ENCODE measurements around the gene LILRA6. TPM values are rescaled to one million over a fixed set of nuclear protein-coding genes. Genes with fewer than 3 reads are reported as not detected.

The LILRA6 gene
- total and polyA plus RNA-seq, 2 of the 13 experiments (the other 11 are each of a cell fraction or from before 2014, with no cell fraction given), result not detected

DNA sequence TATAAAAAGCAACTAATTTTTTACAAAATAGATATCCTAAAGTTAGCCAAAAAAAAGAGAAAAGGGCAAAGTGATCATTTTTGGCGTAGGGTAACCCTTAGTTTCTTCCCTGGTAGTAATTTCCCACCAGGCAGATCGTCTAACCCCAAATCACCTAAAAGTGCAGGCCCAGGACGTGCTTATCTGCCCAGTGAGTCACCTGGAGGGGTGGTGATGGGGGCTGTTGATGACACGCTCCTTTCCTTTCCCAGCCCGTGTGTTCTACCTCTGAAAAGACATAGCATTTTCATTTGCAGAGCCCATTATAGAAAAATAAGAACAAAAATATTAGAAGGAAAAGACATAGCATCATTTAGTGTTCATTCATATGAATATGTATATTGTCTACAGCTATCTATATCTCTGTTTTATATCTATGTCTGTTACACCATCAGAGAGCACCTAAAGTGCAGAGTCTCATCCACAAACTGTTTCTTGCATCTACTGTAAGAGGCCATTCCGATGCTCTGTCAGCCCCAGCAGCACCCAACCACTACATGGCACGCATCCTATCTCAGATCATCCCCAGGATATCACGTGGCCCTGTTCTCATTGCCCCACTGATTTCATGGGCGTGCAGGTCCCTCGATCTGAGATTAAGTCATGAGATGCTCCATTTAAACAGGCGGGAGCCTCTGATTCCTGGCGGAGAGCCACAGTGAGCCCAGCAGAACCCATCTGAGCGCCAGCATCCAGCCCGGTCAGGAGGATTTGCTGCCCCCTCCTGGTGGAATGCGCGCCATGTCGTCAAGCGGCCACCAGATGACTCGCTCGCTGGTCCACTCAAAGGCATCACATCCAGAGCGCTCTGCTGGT lies 11.3 kb downstream of the LILRA6 start (continued):
- TF ChIP-seq POGZ (CRISPR knock-in tag; IDR thresholded peaks at IDR 0.05) (no peak), ZNF737 (CRISPR knock-in tag; IDR thresholded peaks at IDR 0.05; ENCODE audit: borderline replicate concordance) (no peak), ZNF616 (CRISPR knock-in tag; IDR thresholded peaks at IDR 0.05; ENCODE audit: low read depth) (no peak), ZNF773 (CRISPR knock-in tag; IDR thresholded peaks at IDR 0.05; ENCODE audit: borderline replicate concordance) (no peak), SMARCC2 (IDR thresholded peaks at IDR 0.05) (no peak), RFXAP (CRISPR knock-in tag; IDR thresholded peaks at IDR 0.05; ENCODE audit: borderline replicate concordance) (0 out of 2 replicates have a peak, but pooled peaks have one; percentile 5), ZNF383 (CRISPR knock-in tag; IDR thresholded peaks at IDR 0.05; ENCODE audit: borderline replicate concordance) (no peak), SRSF9 (IDR thresholded peaks at IDR 0.05; ENCODE audit: borderline replicate concordance, insufficient read depth, low read depth, low read length, poor library complexity, severe bottlenecking) (no peak), SOX6 (IDR thresholded peaks at IDR 0.05) (no peak), SOX6 (CRISPR knock-in tag; IDR thresholded peaks at IDR 0.05) (peak; percentile 53), ZNF782 (CRISPR knock-in tag; IDR thresholded peaks at IDR 0.05; ENCODE audit: borderline replicate concordance) (no peak), SETDB1 (CRISPR knock-in tag; IDR thresholded peaks at IDR 0.05; ENCODE audit: borderline replicate concordance) (no peak), ZNF44 (CRISPR knock-in tag; IDR thresholded peaks at IDR 0.05) (no peak), FLYWCH1 (CRISPR knock-in tag; IDR thresholded peaks at IDR 0.05) (no peak)
- TF ChIP-seq, protein P1, sequence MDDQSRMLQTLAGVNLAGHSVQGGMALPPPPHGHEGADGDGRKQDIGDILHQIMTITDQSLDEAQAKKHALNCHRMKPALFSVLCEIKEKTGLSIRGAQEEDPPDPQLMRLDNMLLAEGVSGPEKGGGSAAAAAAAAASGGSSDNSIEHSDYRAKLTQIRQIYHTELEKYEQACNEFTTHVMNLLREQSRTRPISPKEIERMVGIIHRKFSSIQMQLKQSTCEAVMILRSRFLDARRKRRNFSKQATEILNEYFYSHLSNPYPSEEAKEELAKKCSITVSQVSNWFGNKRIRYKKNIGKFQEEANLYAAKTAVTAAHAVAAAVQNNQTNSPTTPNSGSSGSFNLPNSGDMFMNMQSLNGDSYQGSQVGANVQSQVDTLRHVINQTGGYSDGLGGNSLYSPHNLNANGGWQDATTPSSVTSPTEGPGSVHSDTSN (CRISPR knock-in tag; IDR thresholded peaks at IDR 0.05; ENCODE audit: borderline replicate concordance), result no peak
- TF ChIP-seq, protein P2, sequence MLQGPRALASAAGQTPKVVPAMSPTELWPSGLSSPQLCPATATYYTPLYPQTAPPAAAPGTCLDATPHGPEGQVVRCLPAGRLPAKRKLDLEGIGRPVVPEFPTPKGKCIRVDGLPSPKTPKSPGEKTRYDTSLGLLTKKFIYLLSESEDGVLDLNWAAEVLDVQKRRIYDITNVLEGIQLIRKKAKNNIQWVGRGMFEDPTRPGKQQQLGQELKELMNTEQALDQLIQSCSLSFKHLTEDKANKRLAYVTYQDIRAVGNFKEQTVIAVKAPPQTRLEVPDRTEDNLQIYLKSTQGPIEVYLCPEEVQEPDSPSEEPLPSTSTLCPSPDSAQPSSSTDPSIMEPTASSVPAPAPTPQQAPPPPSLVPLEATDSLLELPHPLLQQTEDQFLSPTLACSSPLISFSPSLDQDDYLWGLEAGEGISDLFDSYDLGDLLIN (CRISPR knock-in tag; IDR thresholded peaks at IDR 0.05; ENCODE audit: borderline replicate concordance), result no peak
- TF ChIP-seq, protein P3, sequence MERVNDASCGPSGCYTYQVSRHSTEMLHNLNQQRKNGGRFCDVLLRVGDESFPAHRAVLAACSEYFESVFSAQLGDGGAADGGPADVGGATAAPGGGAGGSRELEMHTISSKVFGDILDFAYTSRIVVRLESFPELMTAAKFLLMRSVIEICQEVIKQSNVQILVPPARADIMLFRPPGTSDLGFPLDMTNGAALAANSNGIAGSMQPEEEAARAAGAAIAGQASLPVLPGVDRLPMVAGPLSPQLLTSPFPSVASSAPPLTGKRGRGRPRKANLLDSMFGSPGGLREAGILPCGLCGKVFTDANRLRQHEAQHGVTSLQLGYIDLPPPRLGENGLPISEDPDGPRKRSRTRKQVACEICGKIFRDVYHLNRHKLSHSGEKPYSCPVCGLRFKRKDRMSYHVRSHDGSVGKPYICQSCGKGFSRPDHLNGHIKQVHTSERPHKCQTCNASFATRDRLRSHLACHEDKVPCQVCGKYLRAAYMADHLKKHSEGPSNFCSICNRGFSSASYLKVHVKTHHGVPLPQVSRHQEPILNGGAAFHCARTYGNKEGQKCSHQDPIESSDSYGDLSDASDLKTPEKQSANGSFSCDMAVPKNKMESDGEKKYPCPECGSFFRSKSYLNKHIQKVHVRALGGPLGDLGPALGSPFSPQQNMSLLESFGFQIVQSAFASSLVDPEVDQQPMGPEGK (CRISPR knock-in tag; IDR thresholded peaks at IDR 0.05), result no peak; the same call in 1 of the 2 replicates
- TF ChIP-seq, protein P4, sequence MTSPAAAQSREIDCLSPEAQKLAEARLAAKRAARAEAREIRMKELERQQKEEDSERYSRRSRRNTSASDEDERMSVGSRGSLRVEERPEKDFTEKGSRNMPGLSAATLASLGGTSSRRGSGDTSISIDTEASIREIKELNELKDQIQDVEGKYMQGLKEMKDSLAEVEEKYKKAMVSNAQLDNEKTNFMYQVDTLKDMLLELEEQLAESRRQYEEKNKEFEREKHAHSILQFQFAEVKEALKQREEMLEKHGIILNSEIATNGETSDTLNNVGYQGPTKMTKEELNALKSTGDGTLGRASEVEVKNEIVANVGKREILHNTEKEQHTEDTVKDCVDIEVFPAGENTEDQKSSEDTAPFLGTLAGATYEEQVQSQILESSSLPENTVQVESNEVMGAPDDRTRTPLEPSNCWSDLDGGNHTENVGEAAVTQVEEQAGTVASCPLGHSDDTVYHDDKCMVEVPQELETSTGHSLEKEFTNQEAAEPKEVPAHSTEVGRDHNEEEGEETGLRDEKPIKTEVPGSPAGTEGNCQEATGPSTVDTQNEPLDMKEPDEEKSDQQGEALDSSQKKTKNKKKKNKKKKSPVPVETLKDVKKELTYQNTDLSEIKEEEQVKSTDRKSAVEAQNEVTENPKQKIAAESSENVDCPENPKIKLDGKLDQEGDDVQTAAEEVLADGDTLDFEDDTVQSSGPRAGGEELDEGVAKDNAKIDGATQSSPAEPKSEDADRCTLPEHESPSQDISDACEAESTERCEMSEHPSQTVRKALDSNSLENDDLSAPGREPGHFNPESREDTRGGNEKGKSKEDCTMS (CRISPR knock-in tag; conservative IDR thresholded peaks at IDR 0.05), result no peak

Measured in HepG2 (cell line).